ENCODE results near the gene CALN1.

DNA sequence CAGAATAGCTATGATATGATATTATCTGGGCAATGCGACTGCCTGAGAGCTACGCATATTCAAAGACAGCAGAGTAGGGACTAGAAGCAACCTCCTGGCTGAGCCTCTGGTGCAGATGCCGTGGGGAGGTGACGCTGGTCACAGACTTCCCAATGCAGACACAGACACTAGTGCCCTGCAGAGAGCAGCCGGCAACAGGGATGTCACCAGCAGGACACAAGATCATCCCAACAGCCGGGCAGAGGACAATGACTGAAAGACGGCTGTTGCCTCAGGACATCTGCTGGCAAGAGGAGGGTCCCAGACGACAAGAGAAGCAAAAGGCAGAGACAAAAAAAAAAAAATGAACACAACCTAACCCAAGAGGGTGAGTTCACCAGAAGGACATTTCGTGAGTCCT, 104.6 kb downstream of the CALN1 start:
- TF ChIP-seq, protein P1, sequence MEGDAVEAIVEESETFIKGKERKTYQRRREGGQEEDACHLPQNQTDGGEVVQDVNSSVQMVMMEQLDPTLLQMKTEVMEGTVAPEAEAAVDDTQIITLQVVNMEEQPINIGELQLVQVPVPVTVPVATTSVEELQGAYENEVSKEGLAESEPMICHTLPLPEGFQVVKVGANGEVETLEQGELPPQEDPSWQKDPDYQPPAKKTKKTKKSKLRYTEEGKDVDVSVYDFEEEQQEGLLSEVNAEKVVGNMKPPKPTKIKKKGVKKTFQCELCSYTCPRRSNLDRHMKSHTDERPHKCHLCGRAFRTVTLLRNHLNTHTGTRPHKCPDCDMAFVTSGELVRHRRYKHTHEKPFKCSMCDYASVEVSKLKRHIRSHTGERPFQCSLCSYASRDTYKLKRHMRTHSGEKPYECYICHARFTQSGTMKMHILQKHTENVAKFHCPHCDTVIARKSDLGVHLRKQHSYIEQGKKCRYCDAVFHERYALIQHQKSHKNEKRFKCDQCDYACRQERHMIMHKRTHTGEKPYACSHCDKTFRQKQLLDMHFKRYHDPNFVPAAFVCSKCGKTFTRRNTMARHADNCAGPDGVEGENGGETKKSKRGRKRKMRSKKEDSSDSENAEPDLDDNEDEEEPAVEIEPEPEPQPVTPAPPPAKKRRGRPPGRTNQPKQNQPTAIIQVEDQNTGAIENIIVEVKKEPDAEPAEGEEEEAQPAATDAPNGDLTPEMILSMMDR (IDR thresholded peaks at IDR 0.05), result no peak
- no peak for TF ChIP-seq POLR2A (IDR thresholded peaks at IDR 0.05)

All from ovary (tissue), 3 donors.